PFSK-1 (cell line): ENCODE measurements around the gene PPM1G.

ENCODE experiments used
- FOXP2 ChIP-seq: optimal IDR thresholded peaks from 2 replicates; pipeline ENCODE3; 2011; ENCODE audit warnings: borderline replicate concordance, control low read depth, inconsistent platforms; ENCODE audit not compliant: insufficient read depth; ENCODE audit errors: extremely low read length, extremely low read depth
- POLR2AphosphoS5 ChIP-seq: IDR thresholded peaks from 2 replicates; pipeline ENCODE4 v1.6.1; 2012; ENCODE audit warnings: low read depth, mild to moderate bottlenecking, control low read depth, low read length, moderate library complexity
- REST ChIP-seq, 2 experiments: IDR thresholded peaks; 2 replicates each; pipeline versions ENCODE4 v1.6.1 to v1.8.0; 2011 to 2012; ENCODE audit warnings: low read depth in 2 of 2, low read length in 2 of 2, control low read depth in 1 of 2, inconsistent platforms in 1 of 2, mild to moderate bottlenecking in 1 of 2, moderate library complexity in 1 of 2; ENCODE audit not compliant: insufficient read depth in 1 of 2
- SIN3A ChIP-seq: IDR thresholded peaks from 2 replicates; pipeline ENCODE4 v1.6.1; 2012; ENCODE audit warnings: mild to moderate bottlenecking, low read length, moderate library complexity, borderline replicate concordance; ENCODE audit not compliant: insufficient read depth
- TAF1 ChIP-seq: IDR thresholded peaks from 2 replicates; pipeline ENCODE4 v1.6.1; 2012; ENCODE audit warnings: low read length, control low read depth, borderline replicate concordance; ENCODE audit not compliant: insufficient read depth

PPM1G gene

GRCh38 chr2:27441958-27442919 is 32.8 kb upstream of the PPM1G start, which contains the start of gene KRTCAP3:
TSS of gene KRTCAP3 (plus strand) at chr2:27442381. CDS start at chr2:27442413, 32 bp downstream.
- TF ChIP-seq POLR2AphosphoS5 = no peak
- TF ChIP-seq REST (IDR thresholded peaks at IDR 0.05; ENCODE audit: insufficient read depth in 1 of 2, low read depth in 2 of 2, low read length in 2 of 2) = no peak
- no peak for TF ChIP-seq TAF1

- TF ChIP-seq TAF1 = no peak
- no peak for TF ChIP-seq FOXP2
- no peak for TF ChIP-seq REST (IDR thresholded peaks at IDR 0.05; ENCODE audit: insufficient read depth in 1 of 2, low read depth in 2 of 2, low read length in 2 of 2)
- TF ChIP-seq SIN3A = no peak
- TF ChIP-seq POLR2AphosphoS5 = no peak
These were observed 32.0 kb upstream of the PPM1G start for GRCh38 chr2:27441226-27441926.

GRCh38 chr2:27435628-27436027 is 26.2 kb upstream of the PPM1G start:
- TF ChIP-seq SIN3A (no peak), REST (IDR thresholded peaks at IDR 0.05; ENCODE audit: insufficient read depth in 1 of 2, low read depth in 2 of 2, low read length in 2 of 2) (no peak), TAF1 (no peak), FOXP2 (no peak), POLR2AphosphoS5 (no peak)

GRCh38 chr2:27431395-27431794 is 22.0 kb upstream of the PPM1G start:
- TF ChIP-seq REST (IDR thresholded peaks at IDR 0.05; ENCODE audit: insufficient read depth in 1 of 2, low read depth in 2 of 2, low read length in 2 of 2) (no peak), POLR2AphosphoS5 (no peak), SIN3A (no peak), FOXP2 (no peak), TAF1 (no peak)
